GM12878 (cell line): ENCODE results near the gene SLC12A2. TPM values are rescaled to one million over a fixed set of nuclear protein-coding genes. Genes with fewer than 3 reads are reported as not detected.

Source experiments
- ASH2L ChIP-seq: fragments of 300-600, 200-600 bp; sonication (generic); IDR thresholded peaks from 2 replicates; pipeline ENCODE4 v1.6.1; 2017; ENCODE audit warnings: low read depth, mild to moderate bottlenecking, borderline replicate concordance
- CEBPZ ChIP-seq: fragments of 150-350 bp; IDR thresholded peaks from 2 replicates; pipeline ENCODE4 v1.6.1; 2016; ENCODE audit warnings: low read depth, low read length
- GABPA ChIP-seq: IDR thresholded peaks from 2 replicates; pipeline ENCODE4 v1.6.1; 2014; ENCODE audit warnings: antibody characterized with exemption, low read depth, mild to moderate bottlenecking, inconsistent platforms
- NKRF ChIP-seq: fragments of 450-650 bp; conservative IDR thresholded peaks from 2 replicates; pipeline ENCODE4 v1.6.1; 2017; ENCODE audit warnings: mild to moderate bottlenecking, moderate library complexity
- PML ChIP-seq: IDR thresholded peaks from 2 replicates; pipeline ENCODE4 v1.6.1; 2012; ENCODE audit warnings: low read length, inconsistent platforms
- RELA ChIP-seq: fragments of 450-650 bp; IDR thresholded peaks from 2 replicates; pipeline ENCODE4 v1.8.0; 2014; ENCODE audit warnings: borderline replicate concordance; ENCODE audit not compliant: partially characterized antibody
- ZBTB40 ChIP-seq: fragments of 450-650 bp; IDR thresholded peaks from 2 replicates; pipeline ENCODE4 v1.6.1; 2016; ENCODE audit warnings: mild to moderate bottlenecking, moderate library complexity, borderline replicate concordance
- polyA plus RNA-seq, 11 experiments: library from polyadenylated mRNA; depleted of rRNA in 4 of 11; unstranded in 6 of 11; stranded (reverse) in 5 of 11; fragments of >200 nt; fragmentation: Nextera tagmentation in 4 of 11; fragmentation: Illumina TruSeq in 1 of 11; extraction: Ambion mirVana in 4 of 11; extraction: Trizol in 1 of 11; gene quantifications; 1 replicate in 1 of 11; 2 replicates in 10 of 11; pipeline versions ENCODE4 v1.2.1 to v1.2.3, GENCODE V29; 2011 to 2016; ENCODE audit warnings: inconsistent platforms in 2 of 11, missing spikeins in 2 of 11, low read depth in 1 of 11
- total RNA-seq, 4 experiments: library from RNA; depleted of rRNA in 3 of 4; stranded (reverse); fragments of >200 nt in 3 of 4; fragmentation: Illumina TruSeq in 1 of 4; extraction: Trizol in 1 of 4; gene quantifications; 2 replicates each; pipeline versions ENCODE4 v1.2.1 to v1.2.3, GENCODE V29; 2013 to 2021

The SLC12A2 gene
- total and polyA plus RNA-seq, 10 of the 15 experiments (the other 5 are each of a cell fraction or from before 2014, with no cell fraction given), result 5.1 to 21.8 (median 10.5) TPM

GRCh38 chr5:128082551-128083032 is 974 bp upstream of the SLC12A2 start (continued):
- TF ChIP-seq ZBTB40, result peak; percentile 45; the same call in 1 of the 2 replicates
- peak; percentile 92 for TF ChIP-seq RELA
- peak; percentile 79; the same call in 1 of the 2 replicates for TF ChIP-seq PML
- TF ChIP-seq GABPA, result 0 out of 2 replicates have a peak, but pooled peaks have one; percentile 31
- TF ChIP-seq ASH2L, result 0 out of 2 replicates have a peak, but pooled peaks have one; percentile 19
- no peak for TF ChIP-seq CEBPZ
- peak; percentile 45; the same call in 1 of the 2 replicates for TF ChIP-seq NKRF
